DOHH2 (cell line): Measurements from ENCODE around the gene LHX2.

ENCODE experiments used
- H3F3A ChIP-seq: fragments of 200-600 bp; sonication (generic), shearing (Covaris generic); 2 replicates; pipeline ENCODE4 v1.6.0; 2016; ENCODE audit warnings: antibody characterized with exemption, mild to moderate bottlenecking; ENCODE audit not compliant: control insufficient read depth, insufficient read depth
- H3K27ac ChIP-seq: fragments of 200-600 bp; sonication (generic); 2 replicates; pipeline ENCODE4 v1.5.1; 2014; ENCODE audit warnings: low read depth, mild to moderate bottlenecking, low read length, moderate library complexity
- H3K27me3 ChIP-seq: fragments of 200-600 bp; sonication (generic); 2 replicates; pipeline ENCODE4 v1.6.1; 2014; ENCODE audit warnings: mild to moderate bottlenecking, low read length, mixed read lengths; ENCODE audit not compliant: control insufficient read depth
- H3K36me3 ChIP-seq: fragments of 200-600 bp; sonication (generic); 2 replicates; pipeline ENCODE4 v1.6.1; 2014; ENCODE audit warnings: mild to moderate bottlenecking, low read length, moderate library complexity, mixed read lengths; ENCODE audit not compliant: control insufficient read depth
- H3K4me1 ChIP-seq: fragments of 200-600 bp; sonication (generic); 2 replicates; pipeline ENCODE4 v1.6.1; 2014; ENCODE audit warnings: mild to moderate bottlenecking, low read length, mixed read lengths; ENCODE audit not compliant: control insufficient read depth
- H3K4me2 ChIP-seq: fragments of 200-600 bp; sonication (generic); 2 replicates; pipeline ENCODE4 v1.6.0; 2014; ENCODE audit warnings: mild to moderate bottlenecking, low read length, moderate library complexity
- H3K4me3 ChIP-seq: fragments of 200-600 bp; sonication (generic); 2 replicates; pipeline ENCODE4 v1.5.1; 2014; ENCODE audit warnings: mild to moderate bottlenecking, low read length, mixed read lengths
- H3K79me2 ChIP-seq: fragments of 200-600 bp; sonication (generic); 2 replicates; pipeline ENCODE4 v1.6.1; 2014; ENCODE audit warnings: mild to moderate bottlenecking, low read length, mixed read lengths; ENCODE audit not compliant: control insufficient read depth
- H3K9me2 ChIP-seq: fragments of 200-600 bp; sonication (generic); replicated peaks from 2 replicates; pipeline ENCODE4 v1.6.1; 2014; ENCODE audit warnings: mild to moderate bottlenecking, low read length, mixed read lengths; ENCODE audit not compliant: control insufficient read depth
- H3K9me3 ChIP-seq: fragments of 200-600 bp; sonication (generic); 2 replicates; pipeline ENCODE4 v1.6.1; 2014; ENCODE audit warnings: antibody characterized with exemption, low read length, mixed read lengths; ENCODE audit not compliant: control insufficient read depth, insufficient read depth
- H4K20me1 ChIP-seq: fragments of 200-600 bp; sonication (generic); 2 replicates; pipeline ENCODE4 v1.6.0; 2014; ENCODE audit warnings: low read depth, mild to moderate bottlenecking, antibody characterized with exemption, low read length, moderate library complexity; ENCODE audit not compliant: control insufficient read depth, insufficient read depth
- EZH2phosphoT487 ChIP-seq: fragments of 200-600 bp; sonication (generic); IDR thresholded peaks from 2 replicates; pipeline ENCODE4 v1.6.1; 2017; ENCODE audit warnings: borderline replicate concordance, mild to moderate bottlenecking, antibody characterized with exemption, low read length, moderate library complexity, mixed read lengths
- TF ChIP-seq, protein P1 (sequence below): fragments of 200-600 bp; sonication (generic); IDR thresholded peaks from one replicate; pipeline ENCODE4 v1.5.1; 2014; ENCODE audit warnings: antibody characterized with exemption, mild to moderate bottlenecking, low read depth, low read length; ENCODE audit not compliant: poor library complexity, severe bottlenecking

The LHX2 gene

DNA sequence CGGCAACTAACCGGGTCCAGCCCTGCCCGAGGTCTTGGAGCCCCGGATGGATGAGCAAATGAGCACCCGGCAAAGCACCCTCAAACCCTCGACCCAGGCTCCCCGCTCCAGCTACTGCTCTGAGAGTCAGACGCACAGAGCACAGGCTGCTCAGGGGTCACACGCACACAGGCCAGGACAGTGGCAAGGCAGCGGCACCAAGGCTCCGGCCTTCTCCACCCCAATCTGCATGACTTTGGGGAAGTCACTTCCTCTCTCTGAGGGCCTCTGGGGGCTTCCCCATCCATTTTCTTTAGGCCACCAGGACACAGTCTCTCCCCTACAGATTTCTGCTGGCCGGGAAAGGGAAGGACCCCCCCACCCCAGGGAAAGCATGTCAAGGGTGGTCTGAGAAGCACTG is 18.0 kb downstream of the LHX2 start:
- Histone ChIP-seq H4K20me1 (no peaks in the 10 kb centered on the region), H3K4me2 (no peak overlapping the region), H3K27ac (no peak overlapping the region), H3F3A (no peaks in the 10 kb centered on the region), H3K9me2 (no peaks in the 10 kb centered on the region), H3K36me3 (no peaks in the 10 kb centered on the region), H3K79me2 (no peaks in the 10 kb centered on the region), H3K27me3 (peaks cover 16% of the 10 kb centered on the region), H3K4me1 (no peaks in the 10 kb centered on the region), H3K4me3 (no peak overlapping the region), H3K9me3 (no peaks in the 10 kb centered on the region)
- TF ChIP-seq EZH2phosphoT487, result no peak
- TF ChIP-seq, protein P1, sequence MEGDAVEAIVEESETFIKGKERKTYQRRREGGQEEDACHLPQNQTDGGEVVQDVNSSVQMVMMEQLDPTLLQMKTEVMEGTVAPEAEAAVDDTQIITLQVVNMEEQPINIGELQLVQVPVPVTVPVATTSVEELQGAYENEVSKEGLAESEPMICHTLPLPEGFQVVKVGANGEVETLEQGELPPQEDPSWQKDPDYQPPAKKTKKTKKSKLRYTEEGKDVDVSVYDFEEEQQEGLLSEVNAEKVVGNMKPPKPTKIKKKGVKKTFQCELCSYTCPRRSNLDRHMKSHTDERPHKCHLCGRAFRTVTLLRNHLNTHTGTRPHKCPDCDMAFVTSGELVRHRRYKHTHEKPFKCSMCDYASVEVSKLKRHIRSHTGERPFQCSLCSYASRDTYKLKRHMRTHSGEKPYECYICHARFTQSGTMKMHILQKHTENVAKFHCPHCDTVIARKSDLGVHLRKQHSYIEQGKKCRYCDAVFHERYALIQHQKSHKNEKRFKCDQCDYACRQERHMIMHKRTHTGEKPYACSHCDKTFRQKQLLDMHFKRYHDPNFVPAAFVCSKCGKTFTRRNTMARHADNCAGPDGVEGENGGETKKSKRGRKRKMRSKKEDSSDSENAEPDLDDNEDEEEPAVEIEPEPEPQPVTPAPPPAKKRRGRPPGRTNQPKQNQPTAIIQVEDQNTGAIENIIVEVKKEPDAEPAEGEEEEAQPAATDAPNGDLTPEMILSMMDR, result no peak

DNA sequence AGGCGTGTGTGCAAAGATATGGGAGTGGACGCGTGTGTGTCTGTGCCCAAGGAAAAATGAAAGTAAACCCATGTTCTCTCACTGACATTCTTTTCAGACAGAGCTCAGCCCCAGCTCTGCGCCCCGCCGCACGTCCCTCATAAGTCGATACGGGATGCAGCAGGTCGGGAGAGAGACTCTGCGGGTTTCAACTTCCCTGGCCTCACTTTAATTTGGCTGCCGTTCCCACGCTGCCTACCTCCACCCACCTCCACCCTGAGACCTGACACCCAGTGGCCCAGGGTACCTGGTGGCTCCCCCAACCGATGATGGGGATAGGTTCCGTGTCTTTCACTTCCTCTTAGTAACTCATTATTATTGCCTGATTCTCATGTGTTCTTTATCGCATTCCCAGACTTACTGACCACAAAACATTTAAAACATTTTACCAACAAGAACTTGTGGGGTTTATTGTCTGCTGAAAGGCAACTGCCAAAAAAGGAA is 19.4 kb downstream of the LHX2 start:
- Histone ChIP-seq H4K20me1 (no peaks in the 10 kb centered on the region), H3F3A (no peaks in the 10 kb centered on the region), H3K4me3 (no peak overlapping the region), H3K27me3 (peaks cover 14% of the 10 kb centered on the region), H3K4me2 (no peak overlapping the region), H3K79me2 (no peaks in the 10 kb centered on the region), H3K9me2 (no peaks in the 10 kb centered on the region), H3K4me1 (no peaks in the 10 kb centered on the region), H3K27ac (no peak overlapping the region), H3K36me3 (no peaks in the 10 kb centered on the region), H3K9me3 (no peaks in the 10 kb centered on the region)
- TF ChIP-seq, protein P1, result no peak
- TF ChIP-seq EZH2phosphoT487, result no peak

DNA sequence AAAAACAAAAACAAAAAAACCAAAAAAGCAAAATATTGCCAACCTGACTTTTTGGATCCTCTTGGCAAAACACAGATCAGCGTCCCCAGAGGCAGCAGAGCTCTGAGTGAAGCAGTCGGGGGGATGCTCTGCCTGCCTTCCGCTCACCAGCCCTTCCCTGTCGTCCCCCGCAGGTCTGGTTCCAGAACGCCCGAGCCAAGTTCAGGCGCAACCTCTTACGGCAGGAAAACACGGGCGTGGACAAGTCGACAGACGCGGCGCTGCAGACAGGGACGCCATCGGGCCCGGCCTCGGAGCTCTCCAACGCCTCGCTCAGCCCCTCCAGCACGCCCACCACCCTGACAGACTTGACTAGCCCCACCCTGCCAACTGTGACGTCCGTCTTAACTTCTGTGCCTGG is 20.7 kb downstream of the LHX2 start:
- H3F3A ChIP-seq, result no peaks in the 10 kb centered on the region
- no peak overlapping the region for H3K4me3 ChIP-seq
- no peak for TF ChIP-seq EZH2phosphoT487
- TF ChIP-seq, protein P1, result no peak
- H3K9me3 ChIP-seq, result no peaks in the 10 kb centered on the region
- H3K27ac ChIP-seq, result no peak overlapping the region
- H3K27me3 ChIP-seq, result peaks cover 11% of the 10 kb centered on the region
- H3K79me2 ChIP-seq, result no peaks in the 10 kb centered on the region
- no peaks in the 10 kb centered on the region for H3K36me3 ChIP-seq
- no peaks in the 10 kb centered on the region for H4K20me1 ChIP-seq
- H3K4me2 ChIP-seq, result no peak overlapping the region
- no peaks in the 10 kb centered on the region for H3K9me2 ChIP-seq
- H3K4me1 ChIP-seq, result no peaks in the 10 kb centered on the region
